ENCODE measurements around the gene DYNLT4. TPM values are rescaled to one million over a fixed set of nuclear protein-coding genes. Genes with fewer than 3 reads are reported as not detected.

DYNLT4 gene
- total and polyA plus RNA-seq, 2 of the 13 experiments (the other 11 are each of a cell fraction or from before 2014, with no cell fraction given), result 0.77 TPM; not detected in 1

DNA sequence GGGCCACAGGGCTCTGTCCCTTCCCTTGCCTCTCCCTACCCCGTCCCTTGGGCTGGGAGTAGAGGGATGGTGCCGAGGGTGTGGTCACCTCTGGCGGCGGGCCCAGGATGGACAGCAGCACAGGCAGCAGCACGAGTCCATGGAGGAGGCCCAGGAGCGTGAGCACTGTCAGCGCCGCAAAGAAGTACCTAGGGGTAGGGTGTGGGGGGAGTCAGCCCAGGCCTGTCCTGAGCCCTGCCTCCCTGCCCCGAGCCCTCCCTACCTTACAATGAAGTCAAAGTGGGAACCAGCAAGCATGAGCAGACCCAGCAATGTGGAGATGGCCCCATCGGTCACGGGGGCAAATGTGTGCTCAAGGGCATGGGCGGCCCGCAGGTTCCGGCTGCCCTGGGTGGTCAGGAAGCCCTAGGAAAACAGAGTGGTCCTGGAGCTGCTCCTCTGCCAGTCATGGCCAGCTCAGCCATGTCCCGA, 15.9 kb upstream of the DYNLT4 start:
- no peaks in the 10 kb centered on the region for H3K27me3 ChIP-seq (ENCODE audit: control insufficient read depth in 1 of 2, insufficient read depth in 2 of 2, low read length in 2 of 2)
- H3K9ac ChIP-seq (ENCODE audit: insufficient read depth, low read depth, low read length), result no peak overlapping the region
- 87% methylated on average over 8 of the region's 15 CpGs for WGBS (ENCODE audit: low lambda C conversion rate)
- H3K4me2 ChIP-seq (ENCODE audit: low read depth, low read length), result no peak overlapping the region
- H3K9me3 ChIP-seq (ENCODE audit: low read length), result no peaks in the 10 kb centered on the region
- in situ Hi-C loops (cut with HindIII; ENCODE audit: extremely low pct_ligation_motif_present, low pct_unique_long_range_greater_than_20kb) (no loop called here), intact Hi-C loops (cut with micrococcal nuclease; ENCODE audit: unreplicated experiment) (loop anchor here (10.0 kb wide), 1 partner anchor 482 kb away; no protein-coding TSS in a partner anchor)
- BruUV-seq (replicated peaks), result no TSS peak
- TF ChIP-seq SP1 (IDR thresholded peaks at IDR 0.05), result no peak
- TF ChIP-seq SP1 (CRISPR knock-in tag; IDR thresholded peaks at IDR 0.05), result no peak
- TF ChIP-seq ISX (CRISPR knock-in tag; conservative IDR thresholded peaks at IDR 0.05), result no peak
- TF ChIP-seq NR2F1 (CRISPR knock-in tag; IDR thresholded peaks at IDR 0.05), result no peak
- TF ChIP-seq ZFP41 (CRISPR knock-in tag; IDR thresholded peaks at IDR 0.05; ENCODE audit: borderline replicate concordance), result no peak
- TF ChIP-seq, protein P1, sequence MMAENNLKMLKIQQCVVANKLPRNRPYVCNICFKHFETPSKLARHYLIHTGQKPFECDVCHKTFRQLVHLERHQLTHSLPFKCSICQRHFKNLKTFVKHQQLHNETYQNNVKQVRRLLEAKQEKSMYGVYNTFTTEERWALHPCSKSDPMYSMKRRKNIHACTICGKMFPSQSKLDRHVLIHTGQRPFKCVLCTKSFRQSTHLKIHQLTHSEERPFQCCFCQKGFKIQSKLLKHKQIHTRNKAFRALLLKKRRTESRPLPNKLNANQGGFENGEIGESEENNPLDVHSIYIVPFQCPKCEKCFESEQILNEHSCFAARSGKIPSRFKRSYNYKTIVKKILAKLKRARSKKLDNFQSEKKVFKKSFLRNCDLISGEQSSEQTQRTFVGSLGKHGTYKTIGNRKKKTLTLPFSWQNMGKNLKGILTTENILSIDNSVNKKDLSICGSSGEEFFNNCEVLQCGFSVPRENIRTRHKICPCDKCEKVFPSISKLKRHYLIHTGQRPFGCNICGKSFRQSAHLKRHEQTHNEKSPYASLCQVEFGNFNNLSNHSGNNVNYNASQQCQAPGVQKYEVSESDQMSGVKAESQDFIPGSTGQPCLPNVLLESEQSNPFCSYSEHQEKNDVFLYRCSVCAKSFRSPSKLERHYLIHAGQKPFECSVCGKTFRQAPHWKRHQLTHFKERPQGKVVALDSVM (CRISPR knock-in tag; IDR thresholded peaks at IDR 0.05), result no peak
- no peak for TF ChIP-seq CBX1 (IDR thresholded peaks at IDR 0.05; ENCODE audit: low read depth)
- no peak for TF ChIP-seq SP2 (CRISPR knock-in tag; IDR thresholded peaks at IDR 0.05)
- peaks cover 40% of the 10 kb centered on the region for H3K4me1 ChIP-seq (ENCODE audit: insufficient read depth, low read length)
- H4K20me1 ChIP-seq (ENCODE audit: insufficient read depth, low read length), result no peaks in the 10 kb centered on the region
- CTCF ChIA-PET (ENCODE audit: low intra/inter-chr PET ratio, low total read pairs), result no interaction called here
- POLR2A ChIA-PET, result interaction anchor here (1.0 to 11.3 kb wide), 3 partner anchors 13 to 29 kb away, joined by 3 to 570 read pairs (median 168); partner anchors contain the start of genes BTBD19, DYNLT4 and PLK3
- H3K27ac ChIP-seq (ENCODE audit: extremely low read length, insufficient read depth, low read length), result no peak overlapping the region
- FAIRE-seq (no peak), ATAC-seq (no peak), DNase-seq (ENCODE audit: low spot score) (no peak)
- no peaks in the 10 kb centered on the region for H3K79me2 ChIP-seq (ENCODE audit: insufficient read depth, low read length)
- no peaks in the 10 kb centered on the region; a peak in 1 of 5 replicates for H3K36me3 ChIP-seq (replicated peaks in 1 of 2; ENCODE audit: control insufficient read depth in 1 of 2, insufficient read depth in 2 of 2, low read length in 2 of 2)
- H2AFZ ChIP-seq (ENCODE audit: low read length), result no peak overlapping the region
- no peak overlapping the region for H3K4me3 ChIP-seq (replicated peaks in 1 of 3; ENCODE audit: insufficient read depth in 1 of 3, low read depth in 2 of 3, low read length in 3 of 3)
